PC-9 (cell line): ENCODE data around the gene CELF4.

ENCODE experiments used
- CTCF ChIP-seq: fragments of 200-600 bp; sonication (generic); conservative IDR thresholded peaks from 2 replicates; pipeline ENCODE4 v1.6.1; 2017; ENCODE audit warnings: mixed run types, antibody characterized with exemption, mild to moderate bottlenecking, moderate library complexity
- EZH2 ChIP-seq: fragments of 200-600 bp; sonication (generic); IDR thresholded peaks from 2 replicates; pipeline ENCODE4 v1.8.0; 2017; ENCODE audit warnings: antibody characterized with exemption, low read depth

- no peak for TF ChIP-seq CTCF
- no peak for TF ChIP-seq EZH2
Observed at GRCh38 chr18:37252854-37253393, 312.7 kb downstream of the CELF4 start.
